GM12878 (cell line): ENCODE results near the gene S100A6.

ENCODE experiments used
- CTCF ChIP-seq, 3 experiments: IDR thresholded peaks in 2 of 3; conservative IDR thresholded peaks in 1 of 3; 2 replicates each; pipeline ENCODE4 v1.5.1; 2011; ENCODE audit warnings: low read depth in 3 of 3, low read length in 3 of 3, mild to moderate bottlenecking in 3 of 3, control low read depth in 2 of 3, moderate library complexity in 2 of 3, inconsistent platforms in 1 of 3, mixed read lengths in 1 of 3; ENCODE audit not compliant: control insufficient read depth in 2 of 3, insufficient read depth in 1 of 3; ENCODE audit errors: extremely low read depth in 1 of 3
- DPF2 ChIP-seq: fragments of 450-650 bp; IDR thresholded peaks from 2 replicates; pipeline ENCODE4 v1.6.1; 2017; ENCODE audit warnings: mild to moderate bottlenecking
- EZH2 ChIP-seq: IDR thresholded peaks from 2 replicates; pipeline ENCODE4 v1.6.1; 2012; ENCODE audit warnings: low read depth, mild to moderate bottlenecking, control low read depth, inconsistent platforms, low read length, borderline replicate concordance; ENCODE audit not compliant: control insufficient read depth
- FOXK2 ChIP-seq: fragments of 450-650 bp; IDR thresholded peaks from 2 replicates; pipeline ENCODE4 v1.6.1; 2017; ENCODE audit warnings: mild to moderate bottlenecking, moderate library complexity
- NFYB ChIP-seq: IDR thresholded peaks from 2 replicates; pipeline ENCODE4 v1.6.1; 2011; ENCODE audit warnings: low read depth, mild to moderate bottlenecking, low read length, improper control_type of control experiment, moderate library complexity; ENCODE audit not compliant: insufficient read depth
- RCOR1 ChIP-seq: conservative IDR thresholded peaks from 2 replicates; pipeline ENCODE4 v1.6.1; 2012; ENCODE audit warnings: low read depth, low read length, improper control_type of control experiment
- SIN3A ChIP-seq: IDR thresholded peaks from 2 replicates; pipeline ENCODE4 v1.6.1; 2012; ENCODE audit warnings: low read depth, low read length, improper control_type of control experiment
- TAF1 ChIP-seq: IDR thresholded peaks from 2 replicates; pipeline ENCODE4 v1.6.1; 2011; ENCODE audit warnings: mild to moderate bottlenecking, low read depth, low read length, borderline replicate concordance
- TCF3 ChIP-seq: IDR thresholded peaks from 2 replicates; pipeline ENCODE4 v1.6.1; 2012; ENCODE audit warnings: low read depth, mild to moderate bottlenecking, low read length, borderline replicate concordance; ENCODE audit not compliant: insufficient read depth
- TCF7 ChIP-seq: IDR thresholded peaks from 2 replicates; pipeline ENCODE4 v1.6.1; 2014; ENCODE audit warnings: antibody characterized with exemption, borderline replicate concordance
- ZBTB4 ChIP-seq: fragments of 450-650 bp; formaldehyde crosslinking; IDR thresholded peaks from 2 replicates; pipeline ENCODE4 v1.4.0; 2022; ENCODE audit warnings: mild to moderate bottlenecking, moderate library complexity

- TF ChIP-seq TCF3 (no peak), SIN3A (no peak), ZBTB4 (CRISPR knock-in tag) (no peak), CTCF (IDR thresholded peaks at IDR 0.05 in 2 of 3, conservative IDR thresholded peaks at IDR 0.05 in 1 of 3; ENCODE audit: control insufficient read depth in 2 of 3, extremely low read depth in 1 of 3, insufficient read depth in 1 of 3, low read depth in 3 of 3, low read length in 3 of 3) (no peak), RCOR1 (no peak), DPF2 (no peak), FOXK2 (no peak), EZH2 (no peak), TCF7 (no peak), TAF1 (no peak), NFYB (no peak)
Observed at GRCh38 chr1:153570874-153571273, 35.1 kb upstream of the S100A6 start.
